GM18498 (cell line): ENCODE results near the gene LGALS8.

ENCODE experiments used
- ATAC-seq: cut with Tn5 transposase; IDR thresholded peaks from one replicate; pipeline ENCODE4 v1.9.1; 2021; ENCODE audit warnings: mild to moderate bottlenecking, moderate library complexity; ENCODE audit not compliant: unreplicated experiment

The LGALS8 gene

GRCh38 chr1:236508593-236509027 is 15.2 kb upstream of the LGALS8 start:
- no peak for ATAC-seq

GRCh38 chr1:236509203-236509602 is 14.6 kb upstream of the LGALS8 start:
- ATAC-seq: no peak

GRCh38 chr1:236509647-236510401 is 14.0 kb upstream of the LGALS8 start:
- ATAC-seq: no peak

GRCh38 chr1:236511735-236512418 is 11.9 kb upstream of the LGALS8 start:
- no peak for ATAC-seq

- no peak for ATAC-seq
Measured at GRCh38 chr1:236514703-236515442, 8.9 kb upstream of the LGALS8 start.

- no peak for ATAC-seq
Measured at GRCh38 chr1:236515443-236515958, 8.3 kb upstream of the LGALS8 start.

- no peak for ATAC-seq
Measured at GRCh38 chr1:236516929-236517704, 6.7 kb upstream of the LGALS8 start.

GRCh38 chr1:236518322-236518721 is 5.5 kb upstream of the LGALS8 start:
- no peak for ATAC-seq

GRCh38 chr1:236520445-236521005 is 3.3 kb upstream of the LGALS8 start:
- no peak for ATAC-seq

GRCh38 chr1:236522937-236523703 is 662 bp upstream of the LGALS8 start:
- peak; percentile 2 for ATAC-seq

- peak; percentile 88 for ATAC-seq
Measured at GRCh38 chr1:236524142-236524894, 536 bp downstream of the LGALS8 start.

- peak; percentile 2 for ATAC-seq
Measured at GRCh38 chr1:236524895-236525184, 1.1 kb downstream of the LGALS8 start.

GRCh38 chr1:236526079-236526478 is 2.3 kb downstream of the LGALS8 start:
- ATAC-seq: no peak

GRCh38 chr1:236530286-236530685 is 6.5 kb downstream of the LGALS8 start:
- ATAC-seq: no peak

- ATAC-seq: no peak
Measured at GRCh38 chr1:236530959-236531358, 7.2 kb downstream of the LGALS8 start.

GRCh38 chr1:236532850-236533249 is 9.1 kb downstream of the LGALS8 start:
- no peak for ATAC-seq

- no peak for ATAC-seq
Measured at GRCh38 chr1:236534151-236534651, 10.4 kb downstream of the LGALS8 start.

- no peak for ATAC-seq
Measured at GRCh38 chr1:236535190-236535589, 11.4 kb downstream of the LGALS8 start.

- ATAC-seq: no peak
Measured at GRCh38 chr1:236535662-236536161, 11.9 kb downstream of the LGALS8 start.
